Astrocyte (in vitro differentiated cells and primary cell): ENCODE data around the gene DUSP23. TPM values are rescaled to one million over a fixed set of nuclear protein-coding genes. Genes with fewer than 3 reads are reported as not detected.

Experiments
- DNase-seq: peaks from one replicate; pipeline ENCODE4 v3.0.0-alpha.2; 2010; ENCODE audit warnings: low read depth
- FAIRE-seq: peaks from 2 replicates; lab custom pipeline; 2011; peaks lifted over from hg19 to GRCh38; lab: Jason Lieb, UNC
- H2AFZ ChIP-seq: 2 replicates; pipeline ENCODE4 v1.6.0; 2012; ENCODE audit warnings: low read depth, low read length, inconsistent platforms
- H3K27ac ChIP-seq: 2 replicates; pipeline ENCODE4 v1.5.1; 2011; ENCODE audit warnings: low read depth, low read length, inconsistent platforms
- H3K27me3 ChIP-seq: 2 replicates; pipeline ENCODE4 v1.6.0; 2011; ENCODE audit warnings: low read length, inconsistent platforms; ENCODE audit not compliant: insufficient read depth
- H3K36me3 ChIP-seq: 2 replicates; pipeline ENCODE4 v1.5.1; 2011; ENCODE audit warnings: low read length, inconsistent platforms; ENCODE audit not compliant: insufficient read depth
- H3K4me1 ChIP-seq: 2 replicates; pipeline ENCODE4 v1.5.1; 2011; ENCODE audit warnings: low read length, inconsistent platforms; ENCODE audit not compliant: insufficient read depth
- H3K4me2 ChIP-seq: 2 replicates; pipeline ENCODE4 v1.6.0; 2012; ENCODE audit warnings: low read length, inconsistent platforms
- H3K4me3 ChIP-seq: 2 replicates; pipeline ENCODE4 v1.5.1; 2011; ENCODE audit warnings: low read depth, mild to moderate bottlenecking, low read length, inconsistent platforms; ENCODE audit not compliant: insufficient read depth
- H3K79me2 ChIP-seq: 2 replicates; pipeline ENCODE4 v1.6.0; 2012; ENCODE audit warnings: mild to moderate bottlenecking, low read length, inconsistent platforms; ENCODE audit not compliant: insufficient read depth
- H3K9ac ChIP-seq: 2 replicates; pipeline ENCODE4 v1.6.0; 2012; ENCODE audit warnings: mild to moderate bottlenecking, low read length, inconsistent platforms
- H3K9me3 ChIP-seq: 2 replicates; pipeline ENCODE4 v1.5.1; 2012; ENCODE audit warnings: low read depth, mild to moderate bottlenecking, low read length, inconsistent platforms; ENCODE audit not compliant: insufficient read depth
- H4K20me1 ChIP-seq: 2 replicates; pipeline ENCODE4 v1.6.0; 2012; ENCODE audit warnings: low read length, inconsistent platforms; ENCODE audit not compliant: insufficient read depth
- H3K27ac Mint-ChIP-seq: one replicate; pipeline ENCODE4 v1.8.0; 2021; ENCODE audit warnings: mild to moderate bottlenecking, mixed read lengths; ENCODE audit not compliant: unreplicated experiment
- H3K27me3 Mint-ChIP-seq: one replicate; pipeline ENCODE4 v1.8.0; 2021; ENCODE audit warnings: low read depth, mixed read lengths; ENCODE audit not compliant: unreplicated experiment
- H3K36me3 Mint-ChIP-seq: one replicate; pipeline ENCODE4 v1.8.0; 2021; ENCODE audit warnings: low read depth, mixed read lengths; ENCODE audit not compliant: unreplicated experiment
- H3K4me1 Mint-ChIP-seq: one replicate; pipeline ENCODE4 v1.8.0; 2021; ENCODE audit warnings: low read depth, mixed read lengths; ENCODE audit not compliant: unreplicated experiment
- H3K4me3 Mint-ChIP-seq: one replicate; pipeline ENCODE4 v1.8.0; 2021; ENCODE audit warnings: mild to moderate bottlenecking, moderate library complexity, mixed read lengths; ENCODE audit not compliant: unreplicated experiment
- H3K9me3 Mint-ChIP-seq: one replicate; pipeline ENCODE4 v1.8.0; 2021; ENCODE audit warnings: mild to moderate bottlenecking, mixed read lengths; ENCODE audit not compliant: unreplicated experiment
- EZH2 ChIP-seq: IDR thresholded peaks from 2 replicates; pipeline ENCODE4 v1.6.1; 2012; ENCODE audit warnings: mild to moderate bottlenecking, low read length, inconsistent platforms; ENCODE audit not compliant: insufficient read depth
- total RNA-seq: library from RNA; stranded (reverse); gene quantifications from 2 replicates; pipeline ENCODE4 v1.2.1, GENCODE V29; 2021
- TF ChIP-seq, protein P1 (sequence below): IDR thresholded peaks from 2 replicates; pipeline ENCODE4 v1.5.1; 2011; ENCODE audit warnings: low read depth, mild to moderate bottlenecking, inconsistent platforms, low read length, moderate library complexity; ENCODE audit not compliant: insufficient read depth

DUSP23 gene
- total RNA-seq, 1 donor from 2014 or later, result 30.1 TPM

DNA sequence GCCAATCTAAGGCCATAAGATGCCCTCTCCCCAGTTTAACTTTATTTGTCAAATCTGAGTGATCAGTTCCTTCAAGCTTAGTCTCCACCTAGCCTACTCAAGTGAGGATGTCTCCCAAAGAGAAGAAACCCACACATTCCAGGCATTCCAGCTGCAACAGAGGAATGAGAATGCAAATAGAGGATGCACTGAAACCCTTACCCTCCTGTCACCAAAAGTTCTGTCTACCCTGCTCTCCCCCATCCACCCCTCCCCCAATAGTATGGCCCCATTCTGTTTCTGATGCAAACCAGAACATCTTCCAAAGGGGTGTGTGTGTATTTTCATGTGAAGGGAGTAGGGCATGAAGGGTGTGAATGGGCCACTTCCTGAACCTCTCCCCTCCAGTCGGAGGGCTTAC, 3.0 kb downstream of the DUSP23 start:
- Histone ChIP-seq H3K9ac (no peak overlapping the region), H3K79me2 (no peaks in the 10 kb centered on the region), H3K4me1 (peaks cover 11% of the 10 kb centered on the region), H2AFZ (no peak overlapping the region), H3K4me3 (no peak overlapping the region), H3K9me3 (no peaks in the 10 kb centered on the region), H3K4me2 (no peak overlapping the region), H3K27ac (no peak overlapping the region), H4K20me1 (no peaks in the 10 kb centered on the region), H3K27me3 (no peaks in the 10 kb centered on the region), H3K36me3 (no peaks in the 10 kb centered on the region)
- Mint-ChIP-seq H3K4me1 (peaks cover 20% of the 10 kb centered on the region), H3K9me3 (peaks cover 3% of the 10 kb centered on the region), H3K36me3 (peaks cover 2% of the 10 kb centered on the region), H3K4me3 (no peak overlapping the region), H3K27ac (no peak overlapping the region), H3K27me3 (no peaks in the 10 kb centered on the region)
- FAIRE-seq (no peak), DNase-seq (no peak)
- no peak for TF ChIP-seq EZH2

DNA sequence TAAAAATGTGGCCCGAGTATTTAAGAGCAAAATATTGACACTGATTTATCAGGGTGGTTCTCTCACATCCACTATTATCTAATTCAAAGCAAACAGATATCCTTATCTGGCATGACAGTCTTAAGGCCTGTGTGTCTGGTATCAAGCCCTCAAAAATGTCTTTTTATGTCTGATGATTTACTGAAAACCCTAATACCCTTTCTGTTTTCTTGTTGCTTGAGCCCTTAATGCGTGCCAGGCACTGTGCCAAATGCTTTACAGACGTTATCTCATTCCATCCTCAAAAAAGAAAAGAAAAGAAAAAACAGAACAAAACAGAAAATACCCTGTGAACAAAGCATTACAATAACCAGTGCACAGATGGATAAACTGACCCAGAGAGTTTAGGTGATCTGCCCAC, 5.7 kb downstream of the DUSP23 start:
- Histone ChIP-seq H3K27ac (no peak overlapping the region), H3K4me1 (peaks cover 5% of the 10 kb centered on the region), H3K27me3 (no peaks in the 10 kb centered on the region), H4K20me1 (no peaks in the 10 kb centered on the region), H3K79me2 (no peaks in the 10 kb centered on the region), H3K9me3 (no peaks in the 10 kb centered on the region), H3K9ac (no peak overlapping the region), H3K36me3 (no peaks in the 10 kb centered on the region), H3K4me3 (no peak overlapping the region), H3K4me2 (no peak overlapping the region), H2AFZ (no peak overlapping the region)
- peaks cover 3% of the 10 kb centered on the region for H3K9me3 Mint-ChIP-seq
- FAIRE-seq (no peak), DNase-seq (no peak)
- H3K36me3 Mint-ChIP-seq, result peaks cover under 1% of the 10 kb centered on the region
- TF ChIP-seq, protein P1, sequence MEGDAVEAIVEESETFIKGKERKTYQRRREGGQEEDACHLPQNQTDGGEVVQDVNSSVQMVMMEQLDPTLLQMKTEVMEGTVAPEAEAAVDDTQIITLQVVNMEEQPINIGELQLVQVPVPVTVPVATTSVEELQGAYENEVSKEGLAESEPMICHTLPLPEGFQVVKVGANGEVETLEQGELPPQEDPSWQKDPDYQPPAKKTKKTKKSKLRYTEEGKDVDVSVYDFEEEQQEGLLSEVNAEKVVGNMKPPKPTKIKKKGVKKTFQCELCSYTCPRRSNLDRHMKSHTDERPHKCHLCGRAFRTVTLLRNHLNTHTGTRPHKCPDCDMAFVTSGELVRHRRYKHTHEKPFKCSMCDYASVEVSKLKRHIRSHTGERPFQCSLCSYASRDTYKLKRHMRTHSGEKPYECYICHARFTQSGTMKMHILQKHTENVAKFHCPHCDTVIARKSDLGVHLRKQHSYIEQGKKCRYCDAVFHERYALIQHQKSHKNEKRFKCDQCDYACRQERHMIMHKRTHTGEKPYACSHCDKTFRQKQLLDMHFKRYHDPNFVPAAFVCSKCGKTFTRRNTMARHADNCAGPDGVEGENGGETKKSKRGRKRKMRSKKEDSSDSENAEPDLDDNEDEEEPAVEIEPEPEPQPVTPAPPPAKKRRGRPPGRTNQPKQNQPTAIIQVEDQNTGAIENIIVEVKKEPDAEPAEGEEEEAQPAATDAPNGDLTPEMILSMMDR, result no peak
- no peak for TF ChIP-seq EZH2
- no peak overlapping the region for H3K27ac Mint-ChIP-seq
- no peak overlapping the region for H3K4me3 Mint-ChIP-seq
- no peaks in the 10 kb centered on the region for H3K27me3 Mint-ChIP-seq
- H3K4me1 Mint-ChIP-seq, result peaks cover 15% of the 10 kb centered on the region

DNA sequence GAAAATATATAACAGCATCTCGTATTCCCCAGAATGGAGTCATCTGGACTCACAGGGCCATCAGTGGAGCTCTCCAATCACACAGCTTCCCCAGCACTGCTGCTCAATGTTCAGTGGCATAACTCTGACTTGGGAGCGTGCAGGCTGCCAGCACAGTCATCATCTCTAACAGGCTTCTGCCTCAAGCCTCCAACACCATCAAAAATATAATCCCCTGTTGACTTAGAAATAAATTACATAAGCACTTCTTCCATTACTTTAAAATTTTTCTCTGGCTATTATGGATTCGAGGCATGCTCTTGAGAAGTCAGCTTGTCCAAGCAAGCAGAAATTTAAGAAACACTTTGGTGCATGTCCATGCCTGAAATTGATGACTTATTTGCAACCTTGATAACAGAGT, 6.2 kb downstream of the DUSP23 start:
- no peaks in the 10 kb centered on the region for H3K36me3 Mint-ChIP-seq
- no peaks in the 10 kb centered on the region for H3K36me3 ChIP-seq
- TF ChIP-seq EZH2, result no peak
- TF ChIP-seq, protein P1, result no peak
- no peak for FAIRE-seq
- H3K27me3 ChIP-seq, result no peaks in the 10 kb centered on the region
- H2AFZ ChIP-seq, result no peak overlapping the region
- H3K27ac ChIP-seq, result no peak overlapping the region
- no peaks in the 10 kb centered on the region for H3K9me3 ChIP-seq
- no peaks in the 10 kb centered on the region for H3K79me2 ChIP-seq
- no peak overlapping the region for H3K27ac Mint-ChIP-seq
- H3K4me1 ChIP-seq, result no peaks in the 10 kb centered on the region
- no peaks in the 10 kb centered on the region for H3K27me3 Mint-ChIP-seq
- no peak for DNase-seq
- no peak overlapping the region for H3K9ac ChIP-seq
- H3K4me1 Mint-ChIP-seq, result peaks cover 11% of the 10 kb centered on the region
- no peak overlapping the region for H3K4me2 ChIP-seq
- H4K20me1 ChIP-seq, result no peaks in the 10 kb centered on the region
- peaks cover 3% of the 10 kb centered on the region for H3K9me3 Mint-ChIP-seq
- no peak overlapping the region for H3K4me3 Mint-ChIP-seq
- H3K4me3 ChIP-seq, result no peak overlapping the region
